AG09309 (cell line): ENCODE results near the gene TESPA1.

ENCODE experiments used
- DNase-seq: peaks from one replicate; pipeline ENCODE4 v3.0.0-alpha.2; 2010; ENCODE audit warnings: low read depth
- H3K4me3 ChIP-seq: 2 replicates; pipeline ENCODE4 v1.5.1; 2011; ENCODE audit warnings: mild to moderate bottlenecking, low read depth, low read length, moderate library complexity; ENCODE audit not compliant: control insufficient read depth
- CTCF ChIP-seq: IDR thresholded peaks from 2 replicates; pipeline ENCODE4 v1.5.1; 2011; ENCODE audit warnings: mild to moderate bottlenecking, low read depth, low read length, inconsistent platforms; ENCODE audit not compliant: insufficient read depth, control insufficient read depth; ENCODE audit errors: missing control alignments

Gene TESPA1

GRCh38 chr12:54974279-54974678 is 10.3 kb downstream of the TESPA1 start:
- no peak for DNase-seq
- TF ChIP-seq CTCF = no peak
- H3K4me3 ChIP-seq = no peak overlapping the region

GRCh38 chr12:54973556-54973955 is 11.0 kb downstream of the TESPA1 start:
- DNase-seq = no peak
- no peak for TF ChIP-seq CTCF
- H3K4me3 ChIP-seq = no peak overlapping the region

- H3K4me3 ChIP-seq = no peak overlapping the region
- no peak for DNase-seq
- no peak for TF ChIP-seq CTCF
Observed at GRCh38 chr12:54970741-54971140, 13.8 kb downstream of the TESPA1 start.

- no peak overlapping the region for H3K4me3 ChIP-seq
- no peak for DNase-seq
- TF ChIP-seq CTCF = no peak
Observed at GRCh38 chr12:54968181-54968730, 16.3 kb downstream of the TESPA1 start.

GRCh38 chr12:54967461-54967860 is 17.1 kb downstream of the TESPA1 start:
- no peak for DNase-seq
- TF ChIP-seq CTCF = no peak
- no peak overlapping the region for H3K4me3 ChIP-seq

- TF ChIP-seq CTCF = no peak
- no peak for DNase-seq
- no peak overlapping the region for H3K4me3 ChIP-seq
Observed at GRCh38 chr12:54961190-54961589, 23.4 kb downstream of the TESPA1 start.
